Measurements from ENCODE around the gene PDCD5.
"Not testable (repeated sequence)": the region's sequence is repeated elsewhere in the genome, so short reads cannot be mapped to it uniquely, and the experiment has no call there.

PDCD5 gene

GRCh38 chr19:32587747-32588504 is 6.9 kb downstream of the PDCD5 start:
- CTCF ChIA-PET; H3K4me1 ChIP-seq (ENCODE audit: control insufficient read depth, insufficient read depth, low read length); H3K27ac ChIP-seq (ENCODE audit: extremely low read depth, low read depth, low read length); POLR2A ChIA-PET; H3K9me3 ChIP-seq (ENCODE audit: control insufficient read depth, insufficient read depth, low read depth, low read length); H3K4me3 ChIP-seq (ENCODE audit: low read depth, low read length): not testable (repeated sequence)
- TF ChIP-seq ZNF146 (tag by site-specific recombination; IDR thresholded peaks at IDR 0.05) (peak; percentile 98), ZNF202 (tag by site-specific recombination; IDR thresholded peaks at IDR 0.05; ENCODE audit: borderline replicate concordance) (0 out of 2 replicates have a peak, but pooled peaks have one; percentile 27), SCRT2 (tag by site-specific recombination; IDR thresholded peaks at IDR 0.05) (peak; percentile 77), SCRT1 (tag by site-specific recombination; IDR thresholded peaks at IDR 0.05; ENCODE audit: borderline replicate concordance) (peak; percentile 31; the same call in 1 of the 2 replicates), ZNF184 (tag by site-specific recombination; IDR thresholded peaks at IDR 0.05) (peak; percentile 92)
- TF ChIP-seq, protein P1, sequence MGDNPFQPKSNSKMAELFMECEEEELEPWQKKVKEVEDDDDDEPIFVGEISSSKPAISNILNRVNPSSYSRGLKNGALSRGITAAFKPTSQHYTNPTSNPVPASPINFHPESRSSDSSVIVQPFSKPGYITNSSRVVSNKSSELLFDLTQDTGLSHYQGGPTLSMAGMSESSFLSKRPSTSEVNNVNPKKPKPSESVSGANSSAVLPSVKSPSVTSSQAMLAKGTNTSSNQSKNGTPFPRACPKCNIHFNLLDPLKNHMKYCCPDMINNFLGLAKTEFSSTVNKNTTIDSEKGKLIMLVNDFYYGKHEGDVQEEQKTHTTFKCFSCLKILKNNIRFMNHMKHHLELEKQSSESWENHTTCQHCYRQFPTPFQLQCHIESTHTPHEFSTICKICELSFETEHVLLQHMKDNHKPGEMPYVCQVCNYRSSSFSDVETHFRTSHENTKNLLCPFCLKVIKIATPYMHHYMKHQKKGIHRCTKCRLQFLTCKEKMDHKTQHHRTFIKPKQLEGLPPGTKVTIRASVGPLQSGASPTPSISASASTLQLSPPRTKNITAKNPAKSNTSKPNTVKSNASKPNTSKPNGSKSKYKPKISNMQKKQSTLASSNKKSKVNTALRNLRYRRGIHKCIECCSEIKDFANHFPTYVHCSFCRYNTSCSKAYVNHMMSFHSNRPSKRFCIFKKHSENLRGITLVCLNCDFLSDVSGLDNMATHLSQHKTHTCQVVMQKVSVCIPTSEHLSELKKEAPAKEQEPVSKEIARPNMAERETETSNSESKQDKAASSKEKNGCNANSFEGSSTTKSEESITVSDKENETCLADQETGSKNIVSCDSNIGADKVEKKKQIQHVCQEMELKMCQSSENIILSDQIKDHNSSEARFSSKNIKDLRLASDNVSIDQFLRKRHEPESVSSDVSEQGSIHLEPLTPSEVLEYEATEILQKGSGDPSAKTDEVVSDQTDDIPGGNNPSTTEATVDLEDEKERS (tag by site-specific recombination; IDR thresholded peaks at IDR 0.05): peak; percentile 73
- TF ChIP-seq, protein P2, sequence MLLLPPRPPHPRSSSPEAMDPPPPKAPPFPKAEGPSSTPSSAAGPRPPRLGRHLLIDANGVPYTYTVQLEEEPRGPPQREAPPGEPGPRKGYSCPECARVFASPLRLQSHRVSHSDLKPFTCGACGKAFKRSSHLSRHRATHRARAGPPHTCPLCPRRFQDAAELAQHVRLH (tag by site-specific recombination; IDR thresholded peaks at IDR 0.05): peak; percentile 71
- peaks cover 44 to 46% of the 10 kb centered on the region in 2 experiments for H3K36me3 ChIP-seq (ENCODE audit: control insufficient read depth in 2 of 2, insufficient read depth in 1 of 2, low read length in 2 of 2)

GRCh38 chr19:32594021-32594420 is 13.0 kb downstream of the PDCD5 start:
- H3K4me3 ChIP-seq (ENCODE audit: low read depth, low read length): no peak overlapping the region
- ChIA-PET POLR2A (no interaction called here), CTCF (interaction anchor here (0.9 to 1.0 kb wide), 2 partner anchors 26 to 236 kb away, joined by 3 to 4 read pairs; no protein-coding TSS in a partner anchor)
- no peak for TF ChIP-seq ZBTB7A (tag by site-specific recombination; IDR thresholded peaks at IDR 0.05; ENCODE audit: low read depth)
- TF ChIP-seq ZNF2 (tag by site-specific recombination; IDR thresholded peaks at IDR 0.05): no peak
- TF ChIP-seq ZNF302 (tag by site-specific recombination; IDR thresholded peaks at IDR 0.05; ENCODE audit: low read depth): no peak
- TF ChIP-seq, protein P3, sequence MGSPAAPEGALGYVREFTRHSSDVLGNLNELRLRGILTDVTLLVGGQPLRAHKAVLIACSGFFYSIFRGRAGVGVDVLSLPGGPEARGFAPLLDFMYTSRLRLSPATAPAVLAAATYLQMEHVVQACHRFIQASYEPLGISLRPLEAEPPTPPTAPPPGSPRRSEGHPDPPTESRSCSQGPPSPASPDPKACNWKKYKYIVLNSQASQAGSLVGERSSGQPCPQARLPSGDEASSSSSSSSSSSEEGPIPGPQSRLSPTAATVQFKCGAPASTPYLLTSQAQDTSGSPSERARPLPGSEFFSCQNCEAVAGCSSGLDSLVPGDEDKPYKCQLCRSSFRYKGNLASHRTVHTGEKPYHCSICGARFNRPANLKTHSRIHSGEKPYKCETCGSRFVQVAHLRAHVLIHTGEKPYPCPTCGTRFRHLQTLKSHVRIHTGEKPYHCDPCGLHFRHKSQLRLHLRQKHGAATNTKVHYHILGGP (tag by site-specific recombination; IDR thresholded peaks at IDR 0.05): no peak
- TF ChIP-seq ZFP37 (tag by site-specific recombination; IDR thresholded peaks at IDR 0.05): no peak
- TF ChIP-seq ZNF555 (tag by site-specific recombination; conservative IDR thresholded peaks at IDR 0.05): no peak
- TF ChIP-seq, protein P4, sequence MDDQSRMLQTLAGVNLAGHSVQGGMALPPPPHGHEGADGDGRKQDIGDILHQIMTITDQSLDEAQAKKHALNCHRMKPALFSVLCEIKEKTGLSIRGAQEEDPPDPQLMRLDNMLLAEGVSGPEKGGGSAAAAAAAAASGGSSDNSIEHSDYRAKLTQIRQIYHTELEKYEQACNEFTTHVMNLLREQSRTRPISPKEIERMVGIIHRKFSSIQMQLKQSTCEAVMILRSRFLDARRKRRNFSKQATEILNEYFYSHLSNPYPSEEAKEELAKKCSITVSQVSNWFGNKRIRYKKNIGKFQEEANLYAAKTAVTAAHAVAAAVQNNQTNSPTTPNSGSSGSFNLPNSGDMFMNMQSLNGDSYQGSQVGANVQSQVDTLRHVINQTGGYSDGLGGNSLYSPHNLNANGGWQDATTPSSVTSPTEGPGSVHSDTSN (CRISPR knock-in tag; IDR thresholded peaks at IDR 0.05): no peak
- no peak for TF ChIP-seq ZNF423 (tag by site-specific recombination; IDR thresholded peaks at IDR 0.05)
- TF ChIP-seq ZNF398 (tag by site-specific recombination; IDR thresholded peaks at IDR 0.05): no peak
- TF ChIP-seq ZNF433 (tag by site-specific recombination; IDR thresholded peaks at IDR 0.05; ENCODE audit: low read depth): no peak
- no peak for TF ChIP-seq ZNF792 (tag by site-specific recombination; IDR thresholded peaks at IDR 0.05)
- TF ChIP-seq ZNF311 (tag by site-specific recombination; IDR thresholded peaks at IDR 0.05; ENCODE audit: borderline replicate concordance): no peak
- TF ChIP-seq SP3 (tag by site-specific recombination; IDR thresholded peaks at IDR 0.05): no peak
- H3K36me3 ChIP-seq (ENCODE audit: control insufficient read depth in 2 of 2, insufficient read depth in 1 of 2, low read length in 2 of 2): peaks cover 53 to 58% of the 10 kb centered on the region in 2 experiments
- no peaks in the 10 kb centered on the region for H3K4me1 ChIP-seq (ENCODE audit: control insufficient read depth, insufficient read depth, low read length)
- no peaks in the 10 kb centered on the region for H3K9me3 ChIP-seq (ENCODE audit: control insufficient read depth, insufficient read depth, low read depth, low read length)
- no peak overlapping the region for H3K27ac ChIP-seq (ENCODE audit: extremely low read depth, low read depth, low read length)
